ENCODE measurements around the gene FERMT3.

DNA sequence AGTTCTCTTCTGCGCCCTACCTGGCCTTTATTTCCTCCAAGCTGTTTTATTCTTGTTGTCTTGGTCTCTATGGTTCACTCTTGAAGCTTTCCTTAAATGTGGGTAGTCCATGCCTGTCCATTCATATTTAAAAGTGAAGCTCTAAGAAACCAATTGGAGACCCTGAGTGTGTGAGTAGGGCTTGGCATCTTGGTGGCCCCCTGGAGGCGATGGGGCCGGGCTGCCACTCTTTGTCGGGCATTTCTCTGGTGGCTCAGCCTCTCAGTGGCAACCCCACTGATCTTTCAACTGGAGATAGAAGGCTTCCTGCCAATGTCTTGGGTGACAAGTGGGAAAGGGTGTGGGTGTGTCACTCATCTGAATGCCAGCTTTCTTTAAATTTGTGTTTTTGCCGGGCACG, 10.4 kb downstream of the FERMT3 start:
- TF ChIP-seq CTCF (IDR thresholded peaks at IDR 0.05; ENCODE audit: low read length) (no peak), EZH2 (optimal IDR thresholded peaks at IDR 0.05; ENCODE audit: low read depth, low read length) (no peak)

All from MM.1S (cell line).